ENCODE measurements around the gene ACTN3.

GRCh38 chr11:66592457-66593302, 46.0 kb downstream of the ACTN3 start, which contains the start of the genes CCDC87 and CCS:
- TF ChIP-seq CTCF (conservative IDR thresholded peaks at IDR 0.05 in 1 of 2, IDR thresholded peaks at IDR 0.05 in 1 of 2; ENCODE audit: extremely low read depth in 1 of 2, insufficient read depth in 1 of 2, low read depth in 1 of 2, low read length in 2 of 2): peak; percentile 47 to 72
- no peak for TF ChIP-seq EZH2 (IDR thresholded peaks at IDR 0.05; ENCODE audit: borderline replicate concordance, low read length)

All from mammary epithelial cell (primary cell).